Adrenal gland (tissue), 12 donors: ENCODE measurements around the gene ENPP7. TPM values are rescaled to one million over a fixed set of nuclear protein-coding genes. Genes with fewer than 3 reads are reported as not detected.
A peak's percentile ranks its signal among the peaks of the same experiment; 100 is the strongest.

Experiments used
- DNase-seq, 7 donors: peaks; one replicate each; pipeline ENCODE4 v3.0.0-alpha.2; 2019 to 2020
- H3K27ac ChIP-seq, 5 donors: fragments of 200-600 bp; sonication (generic) in 4 of 5; 1 replicate in 3 of 5; 2 replicates in 2 of 5; pipeline versions ENCODE4 v1.5.1 to v1.8.0; 2016 to 2020; ENCODE audit warnings: mild to moderate bottlenecking in 1 of 5
- H3K27me3 ChIP-seq: fragments of 200-600 bp; 2 replicates; pipeline ENCODE4 v1.8.0; 2021
- H3K36me3 ChIP-seq, 2 donors: fragments of 200-600 bp; replicated peaks in 1 of 2; 1 replicate in 1 of 2; 2 replicates in 1 of 2; pipeline versions ENCODE4 v1.5.1 to v1.8.0; 2018 to 2022
- H3K4me1 ChIP-seq, 2 donors: fragments of 200-600 bp; replicated peaks in 1 of 2; 1 replicate in 1 of 2; 2 replicates in 1 of 2; pipeline versions ENCODE4 v1.5.1 to v1.8.0; 2018 to 2021
- H3K4me3 ChIP-seq, 4 donors: fragments of 200-600 bp; sonication (generic) in 3 of 4; one replicate each; pipeline ENCODE4 v1.5.1; 2016 to 2018
- H3K9me3 ChIP-seq, 3 donors: fragments of 200-600 bp; sonication (generic) in 1 of 3; replicated peaks in 1 of 3; 1 replicate in 2 of 3; 2 replicates in 1 of 3; pipeline versions ENCODE4 v1.5.1 to v1.8.0; 2016 to 2021
- CTCF ChIP-seq, 6 experiments: fragments of 450-650 bp in 4 of 6; fragments of 200-600 bp in 2 of 6; sonication (generic) in 1 of 6; IDR thresholded peaks; 1 replicate in 5 of 6; 2 replicates in 1 of 6; pipeline versions ENCODE4 v1.5.1 to v1.8.0; 2016 to 2021; ENCODE audit warnings: antibody characterized with exemption in 6 of 6, mild to moderate bottlenecking in 2 of 6, moderate library complexity in 1 of 6
- POLR2A ChIP-seq, 2 donors: fragments of 450-650 bp; IDR thresholded peaks; one replicate each; pipeline ENCODE4 v1.6.1; 2017; ENCODE audit warnings: antibody characterized with exemption in 2 of 2, mild to moderate bottlenecking in 2 of 2, moderate library complexity in 1 of 2
- WGBS, 4 donors: extraction: QIAGEN DNeasy Blood & Tissue Kit in 2 of 4; methylation state at CpG; one replicate each; pipeline versions ENCODE4 v1.1.5 to v1.1.7; 2013 to 2017; 5-methylcytosine and 5-hydroxymethylcytosine counted together
- intact Hi-C, 2 donors: fragments of 100-400 bp; cut with DNase I; formaldehyde crosslinking; loops; one replicate each; pipeline versions ENCODE4 v1.14.1 to v1.15.0; 2022 to 2023
- polyA plus RNA-seq, 3 donors: library from polyadenylated mRNA; stranded (reverse); fragments of 200-250 nt in 2 of 3; fragments of 350-450 nt in 1 of 3; fragmentation: Illumina TruSeq in 1 of 3; extraction: RNeasy Lipid Tissue Mini Kit (QIAGEN cat#74804) in 1 of 3; gene quantifications; one replicate each; pipeline ENCODE4 v1.2.3, GENCODE V29; 2013 to 2014
- total RNA-seq, 9 donors: library from RNA; depleted of rRNA in 4 of 9; stranded (reverse); fragments of >200 nt in 4 of 9; fragments of 120-200 nt in 1 of 9; fragmentation: NEBNext Ultra II Directional in 1 of 9; extraction: Animal tissue kit (Norgen Biotek cat#: 25700) in 1 of 9; gene quantifications; one replicate each; pipeline versions ENCODE4 v1.1.0 to v1.2.4, GENCODE V29; 2013 to 2023
- donor health status: healthy with polysubstance abuse.
- donor health status: Bipolar disorder and iron deficiency.
- donor health status: DM: yes; HTN: yes; CAD: no.
- donor health status: DM: no; HTN: no; CAD: no.
- donor health status: DM: no; HTN: no; CAD: no.
- donor health status: DM: yes; HTN: yes; CAD: no.

ENPP7 gene
- total and polyA plus RNA-seq, 12 donors, result 0.39 TPM; not detected in 11

- DNase-seq, result peak; percentile 66 to 86 (median 74)
- intact Hi-C loops, result no loop called here
- H3K27me3 ChIP-seq, result peaks cover 44% of the 10 kb centered on the region
Observed at GRCh38 chr17:79777894-79778503, 47.3 kb downstream of the ENPP7 start, which contains the start of gene CBX2. CBX2 (plus strand) TSS chr17:79778148; CDS start chr17:79778236, 88 bp downstream.

GRCh38 chr17:79778504-79779083, 47.9 kb downstream of the ENPP7 start:
- TF ChIP-seq CTCF (IDR thresholded peaks at IDR 0.05) (no peak), POLR2A (IDR thresholded peaks at IDR 0.05) (no peak)
- no peaks in the 10 kb centered on the region for H3K36me3 ChIP-seq
- no peaks in the 10 kb centered on the region for H3K9me3 ChIP-seq
- WGBS, 4 donors, result 2 to 4% (median 3%) methylated on average over 20 to 49 of the region's 49 CpGs
- peak overlapping the region in 2 of 4 donors; percentile 49 to 76 for H3K4me3 ChIP-seq
- H3K4me1 ChIP-seq, result peaks cover 7 to 8% of the 10 kb centered on the region in 2 donors
- DNase-seq, result no peak
- no peak overlapping the region for H3K27ac ChIP-seq
- intact Hi-C loops, result no loop called here
- H3K27me3 ChIP-seq, result peaks cover 40% of the 10 kb centered on the region

More at GRCh38 chr17:79777894-79778503, 47.3 kb downstream of the ENPP7 start, which contains the start of gene CBX2:
- TF ChIP-seq POLR2A (IDR thresholded peaks at IDR 0.05), result no peak
- no peaks in the 10 kb centered on the region for H3K36me3 ChIP-seq
- H3K4me1 ChIP-seq, result peaks cover 7 to 8% of the 10 kb centered on the region in 2 donors
- H3K27ac ChIP-seq, result peak within 1 kb of the TSS in 1 of 5 donors; percentile 72
- peak within 1 kb of the TSS in 2 of 4 donors; percentile 49 to 76 for H3K4me3 ChIP-seq
- WGBS, 4 donors, result 0 to 1% (median 0%) methylated on average over 1 to 95 of the region's 96 CpGs
- H3K9me3 ChIP-seq, result no peaks in the 10 kb centered on the region

- TF ChIP-seq CTCF (IDR thresholded peaks at IDR 0.05) (no peak), POLR2A (IDR thresholded peaks at IDR 0.05) (no peak)
- H3K9me3 ChIP-seq, result no peaks in the 10 kb centered on the region
- peaks cover 35% of the 10 kb centered on the region for H3K27me3 ChIP-seq
- H3K4me1 ChIP-seq, result peaks cover 7 to 8% of the 10 kb centered on the region in 2 donors
- peak overlapping the region in 1 of 4 donors; percentile 76 for H3K4me3 ChIP-seq
- 47 to 60% (median 51%) methylated on average over 1 to 17 of the region's 17 CpGs for WGBS, 4 donors
- DNase-seq, result no peak
- H3K36me3 ChIP-seq, result no peaks in the 10 kb centered on the region
- intact Hi-C loops, result no loop called here
- no peak overlapping the region for H3K27ac ChIP-seq
Observed at GRCh38 chr17:79779084-79779529, 48.4 kb downstream of the ENPP7 start.

- DNase-seq, result no peak
- no peaks in the 10 kb centered on the region for H3K36me3 ChIP-seq
- intact Hi-C loops, result loop anchor here in 1 of 2 donors (5.0 kb wide), 1 partner anchor 137 kb away; no protein-coding TSS in a partner anchor
- no peak for TF ChIP-seq POLR2A (IDR thresholded peaks at IDR 0.05)
- TF ChIP-seq CTCF (IDR thresholded peaks at IDR 0.05), result no peak
- no peak overlapping the region for H3K27ac ChIP-seq
- H3K4me3 ChIP-seq, result no peak overlapping the region
- H3K4me1 ChIP-seq, result peaks cover 7 to 8% of the 10 kb centered on the region in 2 donors
- peaks cover 36% of the 10 kb centered on the region for H3K27me3 ChIP-seq
- WGBS, 4 donors, result 81 to 92% (median 92%) methylated on average over 9 to 10 of the region's 10 CpGs
- H3K9me3 ChIP-seq, result no peaks in the 10 kb centered on the region
Observed at GRCh38 chr17:79779661-79780365, 49.1 kb downstream of the ENPP7 start.
